ENCODE results near the gene PCSK6. TPM values are rescaled to one million over a fixed set of nuclear protein-coding genes. Genes with fewer than 3 reads are reported as not detected.

Gene PCSK6
- total RNA-seq = 0.13 and 0.43 TPM in 2 replicates

DNA sequence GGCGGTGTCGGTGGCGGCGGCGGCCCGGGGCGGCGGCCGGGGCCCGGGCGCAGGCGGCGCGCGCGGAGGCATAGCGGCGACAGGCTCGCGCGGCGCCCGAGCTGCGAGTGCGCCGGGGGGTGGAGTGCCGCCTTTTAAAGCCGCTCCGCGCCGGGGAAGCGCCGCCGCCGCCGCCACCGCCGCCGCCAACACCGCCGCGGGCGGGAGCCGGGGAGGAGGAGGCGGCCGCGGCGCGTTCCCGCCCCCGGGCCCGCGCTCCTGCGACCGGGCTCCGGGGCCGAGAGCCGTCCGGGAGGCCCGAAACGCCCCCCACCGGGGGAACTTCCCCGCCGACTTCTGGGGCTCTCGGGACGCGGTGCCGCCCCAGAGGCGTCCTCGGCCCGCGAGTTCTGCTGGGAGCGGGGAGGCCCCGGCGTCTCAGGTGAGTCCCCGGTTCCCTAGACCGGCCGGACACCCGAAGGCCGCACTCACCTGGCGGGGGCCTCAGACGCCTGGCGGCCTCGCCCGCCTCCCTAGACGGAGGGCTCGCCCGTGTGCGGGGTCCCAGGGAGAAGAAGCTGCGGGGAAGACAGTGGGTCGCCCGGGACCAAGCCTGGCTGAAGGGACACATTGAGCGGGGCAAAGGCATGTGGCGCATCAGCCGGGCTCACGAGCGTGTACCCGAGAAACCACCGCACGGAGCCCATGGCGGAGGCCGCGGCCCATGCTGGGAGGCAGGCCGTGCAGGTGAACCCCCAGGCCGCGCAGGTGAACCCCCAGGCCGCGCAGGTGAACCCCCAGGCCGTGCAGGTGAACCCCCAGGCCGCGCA, at the start of gene PCSK6:
Gene PCSK6 (minus strand): TSS at position 109 of the 809 bp plus-strand sequence. CDS start 37 bp downstream, at position 72.

DNA sequence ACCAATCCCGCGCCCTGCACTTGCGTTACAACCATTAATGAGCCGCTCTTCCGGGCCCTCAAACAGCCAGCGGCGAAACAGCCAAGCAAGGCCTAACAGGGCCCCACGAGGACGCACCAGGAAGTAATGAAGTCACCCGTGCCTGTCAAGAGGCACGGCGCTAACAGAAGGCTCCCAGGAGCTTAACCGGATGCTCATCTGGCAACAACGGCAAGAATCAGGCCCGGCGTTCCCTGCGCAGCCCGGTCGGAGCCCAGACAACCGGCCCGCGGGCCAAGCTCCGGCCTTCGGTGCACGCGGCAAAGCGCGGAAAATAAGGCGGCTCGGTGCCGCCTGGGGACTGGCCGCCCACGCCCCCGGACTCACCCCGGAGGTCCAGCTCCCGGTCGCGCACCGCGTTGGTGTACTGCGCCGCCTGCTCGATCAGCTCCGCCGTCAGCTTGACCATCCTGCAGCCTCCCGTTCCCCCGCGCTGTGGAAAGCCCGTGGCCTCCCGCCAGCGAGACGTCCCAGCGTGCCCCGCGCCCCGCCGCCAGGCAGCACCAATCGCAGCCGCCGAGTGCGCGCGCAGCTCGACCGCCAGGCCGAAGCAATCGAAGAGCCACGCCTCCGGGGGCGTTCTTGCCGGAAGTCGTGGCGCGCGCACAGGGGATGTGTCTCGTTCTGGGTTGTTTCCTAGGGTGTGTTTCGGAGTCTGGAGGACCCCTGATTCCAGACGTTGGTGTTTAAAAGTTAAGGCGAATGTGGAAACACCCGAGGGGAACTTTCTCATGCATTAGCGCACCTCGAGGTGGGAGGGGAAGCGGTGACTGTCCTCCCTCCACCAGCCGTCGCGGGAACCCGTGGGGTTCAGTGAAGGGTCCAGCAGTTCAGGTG, 194.5 kb downstream of the PCSK6 start, which contains the start of gene SNRPA1:
Gene SNRPA1 (minus strand): TSS at position 518 of the 876 bp plus-strand sequence. CDS start 70 bp downstream, at position 448.

DNA sequence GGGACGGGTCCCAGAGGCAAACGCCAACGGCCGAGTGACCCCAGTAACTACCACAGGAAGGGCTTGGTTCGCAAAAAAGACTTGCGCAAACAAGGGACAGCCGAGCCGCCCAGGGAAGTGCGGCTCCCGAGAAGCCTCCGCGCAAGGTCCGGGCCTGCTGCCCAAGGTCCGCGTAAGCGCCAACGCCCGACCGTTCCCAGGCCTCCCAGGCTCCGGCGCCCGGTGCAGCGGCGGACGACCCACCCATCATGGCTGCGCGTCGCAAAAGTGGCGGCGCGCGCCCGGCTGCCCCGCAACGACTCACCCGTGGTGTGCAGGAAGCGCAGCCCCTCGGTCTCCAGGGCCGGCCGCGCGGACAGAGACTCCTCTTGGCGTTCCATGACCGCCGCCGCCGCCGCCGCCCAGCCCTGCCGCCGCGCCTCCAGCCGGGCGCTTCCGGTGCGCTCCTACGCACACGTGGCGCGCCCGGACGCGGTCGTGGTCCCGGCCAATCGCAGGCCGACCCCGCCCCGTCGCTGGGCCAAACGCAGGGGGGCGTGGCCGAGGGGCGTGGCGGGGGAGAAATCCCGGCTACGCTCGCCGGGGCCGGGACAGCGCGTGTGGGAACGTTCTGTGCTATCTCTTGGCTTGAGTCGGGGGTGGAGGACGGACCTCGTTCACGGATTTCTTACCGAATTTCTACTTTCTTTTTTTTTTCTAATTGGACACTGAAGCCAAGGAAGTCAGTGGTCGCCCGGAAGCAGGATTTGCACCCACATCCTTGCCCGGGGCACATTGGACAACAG, 212.3 kb downstream of the PCSK6 start, which contains the start of gene SELENOS:
Gene SELENOS (minus strand): TSS at position 448 of the 785 bp plus-strand sequence. CDS start 68 bp downstream, at position 380.

Other genes starting within 250 kb of the PCSK6 start
- 57.4 and 70.0 TPM in 2 replicates for gene CHSY1, start 237.7 kb downstream of the PCSK6 start, total RNA-seq
- 72.2 and 80.6 TPM in 2 replicates for gene SELENOS, start 212.2 kb downstream of the PCSK6 start, total RNA-seq
- gene SNRPA1, start 194.5 kb downstream of the PCSK6 start, total RNA-seq = 18.5 and 24.3 TPM in 2 replicates
- 41.3 and 52.3 TPM in 2 replicates for gene TM2D3, start 162.7 kb upstream of the PCSK6 start, total RNA-seq
- 12.4 and 13.7 TPM in 2 replicates for gene TARS3, start 234.8 kb upstream of the PCSK6 start, total RNA-seq